GM21825 (cell line): Measurements from ENCODE around the gene PLCL1.
"Not testable (repeated sequence)": the region's sequence is repeated elsewhere in the genome, so short reads cannot be mapped to it uniquely, and the experiment has no call there.

Source experiments
- ATAC-seq: cut with Tn5 transposase; IDR thresholded peaks from one replicate; pipeline ENCODE4 v1.9.1; 2021; ENCODE audit warnings: mild to moderate bottlenecking, moderate library complexity; ENCODE audit not compliant: unreplicated experiment

PLCL1 gene

DNA sequence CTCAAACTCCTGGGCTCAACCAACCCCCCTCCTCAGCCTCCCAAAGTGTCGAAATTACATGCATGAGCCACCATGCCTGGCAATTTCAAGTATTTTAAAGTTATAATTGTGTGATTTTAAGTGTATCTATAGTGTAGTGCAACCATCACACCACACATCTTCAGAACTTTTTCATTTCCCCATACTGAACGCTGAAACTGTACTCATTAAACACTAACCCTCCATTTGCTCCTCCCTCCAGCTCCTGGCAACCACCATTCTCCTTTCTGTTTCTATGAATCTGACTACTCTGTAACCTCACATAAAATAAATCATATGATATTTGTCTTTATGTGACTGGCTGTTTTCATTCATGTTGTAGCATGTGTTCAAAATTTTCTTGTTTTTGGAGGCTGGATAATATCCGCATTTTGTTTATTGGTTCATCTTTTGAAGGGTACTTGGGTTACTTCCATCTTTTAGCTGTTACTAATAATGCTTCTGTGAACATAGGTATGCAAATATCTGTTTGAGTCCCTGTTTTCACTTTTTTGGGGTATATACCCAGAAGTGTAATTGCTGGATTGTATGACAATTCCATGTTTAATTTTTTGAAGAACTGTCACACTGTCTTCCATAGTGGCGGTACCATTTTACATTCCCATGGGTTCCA lies 188.2 kb downstream of the PLCL1 start:
- peak; percentile 69 for ATAC-seq

- no peak for ATAC-seq
These were observed 189.0 kb downstream of the PLCL1 start for GRCh38 chr2:197993363-197993762.

- no peak for ATAC-seq
These were observed 189.4 kb downstream of the PLCL1 start for GRCh38 chr2:197993830-197994229.

GRCh38 chr2:197994751-197995150 lies 190.4 kb downstream of the PLCL1 start:
- ATAC-seq = no peak

DNA sequence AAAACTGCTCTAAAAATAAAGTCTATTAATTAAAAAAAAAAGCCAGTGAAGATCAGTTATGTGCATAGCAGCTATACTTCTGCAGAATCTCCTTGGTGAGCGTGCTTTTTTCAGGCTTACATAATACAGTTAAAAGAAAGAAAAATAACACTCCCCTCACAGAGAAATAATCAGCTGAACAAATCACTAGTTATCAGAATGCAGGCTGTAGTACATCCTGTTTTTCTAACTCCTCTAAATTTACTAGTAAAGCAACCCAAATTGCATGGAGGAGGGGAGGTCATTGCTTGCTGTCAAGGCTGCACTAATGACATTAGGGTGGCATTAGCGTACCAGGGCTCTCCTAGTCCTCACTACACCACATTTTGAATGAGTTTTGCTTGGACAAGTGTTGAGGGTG lies 192.2 kb downstream of the PLCL1 start:
- ATAC-seq = no peak

- ATAC-seq = no peak
These were observed 192.7 kb downstream of the PLCL1 start for GRCh38 chr2:197997083-197997541.

DNA sequence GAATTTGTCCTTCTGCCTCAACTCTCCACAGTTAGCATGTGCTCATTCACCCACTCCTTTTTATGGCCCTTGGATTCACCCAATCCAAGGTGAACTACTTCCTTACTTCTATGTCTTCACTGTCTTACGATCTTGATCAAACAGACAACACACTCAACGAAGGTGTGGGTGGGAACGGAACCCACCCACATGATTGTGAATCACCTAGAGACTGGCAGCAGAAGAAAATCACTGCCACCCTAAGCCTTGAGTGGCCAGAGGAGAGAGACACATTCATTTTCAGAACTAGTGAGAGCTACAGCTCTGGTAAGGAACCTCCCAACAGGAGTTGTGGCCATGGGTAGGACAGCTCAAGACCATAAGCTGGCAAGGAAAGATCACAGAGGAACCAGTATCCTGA lies 194.3 kb downstream of the PLCL1 start:
- ATAC-seq = no peak

GRCh38 chr2:198000417-198000816 lies 196.0 kb downstream of the PLCL1 start:
- no peak for ATAC-seq

DNA sequence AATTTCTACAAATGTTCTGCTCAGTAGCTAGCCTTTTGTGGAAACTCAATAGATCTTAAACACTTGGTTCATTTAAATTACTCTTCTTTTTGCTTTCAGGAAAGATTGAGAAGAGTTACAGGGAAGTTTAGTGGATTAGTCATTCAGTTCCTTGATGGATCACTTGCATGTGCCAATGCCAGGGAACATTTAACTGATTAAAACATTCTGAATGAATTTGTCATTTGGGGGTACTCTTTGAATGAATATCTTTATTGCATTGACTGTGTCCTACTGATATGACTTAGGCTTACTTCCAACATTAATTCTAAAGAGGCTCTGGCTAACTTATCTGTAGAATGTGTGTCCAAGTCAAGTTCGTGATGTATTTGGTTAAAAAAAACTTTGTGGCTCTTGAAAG lies 199.8 kb downstream of the PLCL1 start:
- ATAC-seq = no peak

GRCh38 chr2:198004921-198005829 lies 200.8 kb downstream of the PLCL1 start:
- ATAC-seq = peak; percentile 77

GRCh38 chr2:198006733-198007132 lies 202.3 kb downstream of the PLCL1 start:
- ATAC-seq = no peak

GRCh38 chr2:198008230-198008629 lies 203.8 kb downstream of the PLCL1 start:
- no peak for ATAC-seq

- ATAC-seq = no peak
These were observed 207.6 kb downstream of the PLCL1 start for GRCh38 chr2:198012025-198012424.

GRCh38 chr2:198016243-198016642 lies 211.8 kb downstream of the PLCL1 start:
- no peak for ATAC-seq

- ATAC-seq = no peak
These were observed 212.7 kb downstream of the PLCL1 start for GRCh38 chr2:198017068-198017467.

DNA sequence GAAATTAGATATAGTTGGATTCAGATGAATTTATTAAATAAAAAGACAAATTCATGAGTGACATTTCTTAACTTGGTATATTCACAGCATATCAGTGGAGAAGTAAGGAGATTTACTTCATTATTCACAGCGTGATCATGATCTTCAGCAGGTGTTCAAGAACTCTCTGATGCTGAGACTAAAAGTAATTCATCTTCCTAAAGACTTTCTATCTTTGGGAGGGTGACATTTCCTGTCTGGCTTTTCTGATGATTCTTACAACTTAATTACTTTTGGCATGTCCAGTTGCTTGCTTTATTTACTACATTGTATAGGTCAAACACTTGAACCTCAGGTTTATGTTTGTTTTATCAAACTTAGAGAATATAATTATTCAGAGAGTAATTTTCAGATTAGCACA lies 224.6 kb downstream of the PLCL1 start:
- no peak for ATAC-seq

GRCh38 chr2:198029576-198029975 lies 225.2 kb downstream of the PLCL1 start:
- ATAC-seq = not testable (repeated sequence)

GRCh38 chr2:198033626-198034025 lies 229.2 kb downstream of the PLCL1 start:
- no peak for ATAC-seq

DNA sequence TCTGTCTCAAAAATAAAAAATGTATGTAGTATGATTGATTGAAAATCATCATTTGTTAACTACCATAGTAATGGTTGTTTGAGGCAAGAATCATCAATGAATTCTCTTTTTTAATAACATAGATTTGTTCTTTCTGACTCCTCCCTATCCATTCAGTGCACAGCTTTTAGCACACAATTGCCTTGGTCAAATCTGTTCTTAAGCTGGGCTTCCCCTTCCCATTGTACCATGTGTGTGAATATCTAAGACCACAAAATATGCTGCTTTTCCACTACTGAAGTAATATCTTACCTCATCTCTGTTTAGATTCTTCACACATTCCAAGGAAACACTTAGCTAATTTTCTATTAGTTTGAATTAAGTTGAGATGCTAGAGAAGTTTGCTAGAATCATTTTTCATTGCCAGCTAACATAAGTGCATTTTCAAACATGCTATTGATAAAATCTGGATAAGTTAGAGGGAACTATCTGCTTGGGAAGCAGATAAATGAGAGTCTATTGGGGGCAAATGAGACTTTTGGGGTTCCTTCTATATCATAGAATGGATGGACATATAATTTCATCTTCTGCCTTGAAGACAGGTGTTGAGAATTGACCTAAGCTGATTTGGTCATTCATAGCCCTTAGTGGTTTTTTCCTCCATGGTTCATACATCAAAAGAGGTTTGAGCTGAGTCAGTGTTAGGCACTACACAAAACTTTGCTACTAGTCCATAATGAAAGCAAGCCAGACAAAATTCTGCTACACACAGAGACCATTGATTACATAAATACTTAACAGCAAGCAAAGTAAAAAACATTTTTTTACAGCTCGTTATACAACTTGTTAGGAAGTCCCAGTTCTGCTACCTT lies 231.9 kb downstream of the PLCL1 start:
- ATAC-seq = no peak

- no peak for ATAC-seq
These were observed 236.4 kb downstream of the PLCL1 start for GRCh38 chr2:198040835-198041234.

- ATAC-seq = no peak
These were observed 237.8 kb downstream of the PLCL1 start for GRCh38 chr2:198042189-198042588.
